Neuron (in vitro differentiated cells): Measurements from ENCODE around the gene LRIG1.

Source experiments
- H2AFZ ChIP-seq: one replicate; pipeline ENCODE4 v1.6.1; 2013; ENCODE audit warnings: low read depth, mild to moderate bottlenecking, inconsistent platforms, low read length, moderate library complexity
- H3K27me3 ChIP-seq: one replicate; pipeline ENCODE4 v1.6.1; 2013; ENCODE audit warnings: low read length; ENCODE audit not compliant: insufficient read depth
- H3K36me3 ChIP-seq: one replicate; pipeline ENCODE4 v1.6.1; 2013; ENCODE audit warnings: low read length; ENCODE audit not compliant: insufficient read depth
- H3K4me1 ChIP-seq: one replicate; pipeline ENCODE4 v1.6.1; 2013; ENCODE audit warnings: low read length; ENCODE audit not compliant: insufficient read depth
- H3K4me3 ChIP-seq: 2 replicates; pipeline ENCODE4 v1.5.1; 2013; ENCODE audit warnings: mild to moderate bottlenecking, low read length, moderate library complexity
- H3K9me3 ChIP-seq: one replicate; pipeline ENCODE4 v1.6.1; 2013; ENCODE audit warnings: low read length

Gene LRIG1

DNA sequence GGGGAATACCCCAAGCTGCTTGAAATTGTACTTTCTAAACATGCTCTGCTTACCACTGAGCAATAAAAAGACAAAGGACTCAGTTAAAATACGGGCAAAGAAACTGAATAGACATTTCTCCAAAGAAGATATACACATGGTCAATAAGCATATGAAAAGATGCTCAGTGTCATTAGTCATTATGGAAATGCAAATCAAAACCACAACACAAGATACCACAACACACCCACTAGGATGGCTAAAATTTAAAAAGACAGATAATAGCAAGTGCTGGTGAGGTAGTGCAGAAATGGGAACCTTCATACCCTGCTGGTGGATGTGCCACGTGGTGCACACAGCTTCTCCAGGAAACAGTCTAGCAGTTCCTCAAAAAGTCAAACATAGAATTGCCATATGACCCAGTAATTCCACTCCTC lies 21.3 kb downstream of the LRIG1 start:
- Histone ChIP-seq H3K4me1 (peaks cover 21% of the 10 kb centered on the region), H3K9me3 (peaks cover 4% of the 10 kb centered on the region), H3K27me3 (no peaks in the 10 kb centered on the region), H3K36me3 (no peaks in the 10 kb centered on the region), H3K4me3 (no peak overlapping the region), H2AFZ (no peak overlapping the region)

DNA sequence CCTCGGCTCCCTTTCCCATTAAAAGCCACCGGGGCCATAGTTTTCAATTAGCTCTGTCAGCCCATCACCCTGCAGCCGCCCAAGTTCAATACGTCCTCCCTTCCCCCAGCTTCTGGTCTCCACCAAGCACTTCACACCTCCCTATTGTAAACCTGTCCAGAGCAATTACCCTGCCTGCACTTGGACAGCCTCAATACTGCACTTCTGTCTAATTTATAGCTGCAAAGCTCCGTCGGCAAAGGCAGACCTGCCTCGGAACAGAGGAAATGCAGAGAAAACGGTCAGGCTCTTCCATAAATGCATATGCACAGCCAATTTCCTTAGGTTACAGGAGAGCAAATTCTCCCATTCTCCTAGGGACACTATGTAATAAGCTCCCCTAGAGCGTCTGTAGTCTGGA lies 21.9 kb downstream of the LRIG1 start:
- Histone ChIP-seq H3K4me1 (peaks cover 16% of the 10 kb centered on the region), H3K9me3 (peaks cover 4% of the 10 kb centered on the region)

GRCh38 chr3:66477856-66478255 lies 23.0 kb downstream of the LRIG1 start:
- Histone ChIP-seq H3K9me3 (peaks cover 4% of the 10 kb centered on the region), H3K4me1 (peaks cover 5% of the 10 kb centered on the region), H3K27me3 (no peaks in the 10 kb centered on the region), H3K4me3 (no peak overlapping the region), H3K36me3 (no peaks in the 10 kb centered on the region), H2AFZ (no peak overlapping the region)

More for the DNA sequence above, 21.9 kb downstream of the LRIG1 start:
- Histone ChIP-seq H3K36me3 (no peaks in the 10 kb centered on the region), H3K27me3 (no peaks in the 10 kb centered on the region), H3K4me3 (no peak overlapping the region), H2AFZ (no peak overlapping the region)

DNA sequence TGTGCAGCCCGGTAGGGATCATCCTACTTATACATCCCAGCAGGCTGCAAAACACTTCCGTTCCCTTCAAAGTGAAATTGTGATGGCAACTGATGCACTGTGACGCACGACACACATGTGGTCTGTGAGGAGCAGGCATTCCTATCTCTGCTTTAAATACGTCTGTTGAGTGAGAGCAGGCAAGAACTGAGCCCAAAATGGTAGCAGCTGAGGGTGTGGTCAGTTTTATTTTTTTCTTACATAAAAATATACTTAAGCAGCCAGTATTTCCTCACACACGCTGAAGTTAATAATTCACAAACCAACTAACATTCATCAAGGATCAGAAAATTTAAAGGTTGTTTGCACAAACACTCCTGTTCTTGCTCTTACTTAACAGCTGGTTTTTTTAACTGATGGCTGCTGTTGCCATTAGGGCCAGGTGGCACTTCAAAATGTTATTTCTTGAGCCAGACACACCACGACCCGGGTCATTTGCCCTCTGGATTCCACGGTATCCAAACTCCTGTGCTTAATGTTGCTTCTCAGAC lies 23.9 kb downstream of the LRIG1 start:
- H3K4me1 ChIP-seq: peaks cover 4% of the 10 kb centered on the region
- no peak overlapping the region for H2AFZ ChIP-seq
- H3K9me3 ChIP-seq: peaks cover 8% of the 10 kb centered on the region
- H3K36me3 ChIP-seq: no peaks in the 10 kb centered on the region
- no peaks in the 10 kb centered on the region for H3K27me3 ChIP-seq
- no peak overlapping the region for H3K4me3 ChIP-seq

DNA sequence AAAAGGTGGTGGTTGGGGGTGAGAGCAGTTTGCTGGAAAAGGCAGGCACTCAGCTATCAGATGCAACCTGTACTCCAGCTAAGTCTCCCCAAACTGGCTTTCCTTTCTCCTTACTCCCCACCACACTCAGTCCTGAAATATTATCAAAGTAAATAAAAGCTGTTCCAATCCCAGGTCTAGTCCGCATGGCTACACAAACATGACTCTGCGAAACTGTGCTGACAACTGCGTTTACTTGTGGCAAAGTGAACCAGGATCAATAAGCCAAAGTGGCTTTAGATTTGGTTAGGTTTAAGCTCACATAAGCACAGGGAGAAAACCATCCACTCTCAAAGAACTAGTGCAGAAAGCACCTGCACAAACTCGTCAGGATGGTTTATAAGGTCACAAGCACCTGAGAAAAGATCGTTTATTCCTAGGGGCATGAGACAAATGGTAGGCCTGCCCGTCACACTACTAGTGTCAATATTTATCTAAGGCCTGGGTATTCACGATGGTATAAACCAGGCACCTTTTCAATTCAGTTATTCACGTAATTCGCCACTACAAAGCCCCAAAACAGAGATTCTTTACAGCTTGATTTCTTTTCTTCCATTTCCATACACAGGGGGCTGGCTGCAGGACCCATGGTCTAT lies 25.3 kb downstream of the LRIG1 start:
- Histone ChIP-seq H3K36me3 (no peaks in the 10 kb centered on the region), H3K27me3 (no peaks in the 10 kb centered on the region), H3K4me3 (no peak overlapping the region), H3K9me3 (peaks cover 11% of the 10 kb centered on the region), H2AFZ (no peak overlapping the region), H3K4me1 (peaks cover 4% of the 10 kb centered on the region)

DNA sequence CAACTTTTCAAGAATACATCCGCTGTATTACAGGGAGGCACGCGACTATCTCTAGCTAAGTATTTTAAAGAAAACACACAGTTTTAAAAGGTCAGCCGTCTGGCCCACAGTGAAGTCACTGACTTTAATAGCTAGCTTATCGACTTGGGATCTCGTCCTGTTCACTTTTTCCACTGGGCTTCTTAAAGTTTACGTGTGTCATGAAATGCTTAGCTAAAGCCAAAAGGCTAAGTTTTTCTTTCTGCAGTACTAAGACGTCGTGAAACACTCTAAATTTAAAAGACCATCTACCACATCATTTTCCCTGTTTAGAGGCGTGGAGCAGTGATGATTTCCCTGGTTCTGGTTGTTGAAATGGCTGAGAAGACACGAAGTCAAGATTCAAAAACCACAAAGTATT lies 27.1 kb downstream of the LRIG1 start:
- Histone ChIP-seq H3K4me3 (no peak overlapping the region), H3K9me3 (peaks cover 7% of the 10 kb centered on the region), H3K36me3 (peaks cover 3% of the 10 kb centered on the region), H3K4me1 (peaks cover 4% of the 10 kb centered on the region), H2AFZ (no peak overlapping the region), H3K27me3 (no peaks in the 10 kb centered on the region)

DNA sequence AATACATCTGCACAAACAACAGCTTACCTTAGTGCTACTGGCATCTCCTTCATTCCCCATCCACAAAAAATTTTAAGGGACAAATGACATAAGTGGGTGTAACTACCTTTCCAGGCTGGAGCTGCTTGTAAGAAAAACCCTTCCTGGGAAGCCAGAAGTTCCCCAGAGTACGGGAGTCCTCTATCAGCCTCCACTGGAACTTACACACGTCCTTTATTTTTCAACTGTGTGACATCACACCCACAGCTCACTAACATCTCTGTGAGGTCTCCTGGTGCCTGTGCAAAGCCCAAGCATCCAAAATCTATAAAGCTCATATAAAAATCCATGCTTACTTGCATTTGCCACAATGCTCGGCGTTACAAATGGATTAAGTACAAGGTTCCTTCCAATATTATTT lies 27.6 kb downstream of the LRIG1 start:
- Histone ChIP-seq H3K27me3 (no peaks in the 10 kb centered on the region), H3K4me3 (no peak overlapping the region), H2AFZ (no peak overlapping the region), H3K4me1 (peaks cover 4% of the 10 kb centered on the region), H3K36me3 (peaks cover 8% of the 10 kb centered on the region), H3K9me3 (peaks cover 7% of the 10 kb centered on the region)

DNA sequence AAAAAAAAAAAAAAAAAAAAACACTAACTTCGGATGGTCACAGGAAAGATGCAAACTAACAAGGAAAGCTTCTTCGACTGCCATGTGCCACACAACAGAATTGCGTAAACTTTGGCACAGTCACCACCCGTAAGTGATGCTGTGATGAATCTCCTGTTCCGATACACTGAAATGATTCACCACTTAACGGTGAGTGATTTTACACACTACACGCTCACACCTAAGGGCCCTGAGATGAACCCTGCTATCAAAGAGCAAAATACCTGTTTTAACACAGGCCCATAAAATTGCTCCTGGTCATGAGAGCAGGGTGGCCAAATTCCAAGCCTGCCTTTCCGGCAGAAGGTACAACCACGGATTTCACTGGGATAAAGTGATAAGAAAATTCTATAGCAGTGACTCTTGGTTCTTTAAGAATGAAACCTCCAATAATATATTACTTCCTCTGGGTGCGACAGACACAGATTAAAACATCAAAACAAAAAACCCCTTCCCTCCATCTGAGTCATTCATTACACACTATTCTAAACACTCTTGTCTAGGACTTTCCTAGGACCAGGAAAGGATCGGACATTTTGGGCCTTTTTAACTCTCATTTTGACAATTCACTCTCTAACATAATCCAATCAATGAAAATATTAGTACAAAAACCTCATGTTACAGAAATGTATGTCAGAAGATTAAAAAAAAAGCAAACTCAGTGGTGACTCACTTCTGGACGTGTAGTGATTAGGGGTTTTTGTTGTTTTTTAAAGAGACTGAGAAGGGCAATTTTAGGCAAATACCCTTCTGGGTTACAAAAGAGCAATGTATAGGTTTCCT lies 28.3 kb downstream of the LRIG1 start:
- H3K4me1 ChIP-seq: peaks cover 4% of the 10 kb centered on the region
- no peaks in the 10 kb centered on the region for H3K27me3 ChIP-seq
- H3K9me3 ChIP-seq: peaks cover 7% of the 10 kb centered on the region
- H3K36me3 ChIP-seq: peaks cover 8% of the 10 kb centered on the region
- H3K4me3 ChIP-seq: no peak overlapping the region
- no peak overlapping the region for H2AFZ ChIP-seq

- Histone ChIP-seq H3K27me3 (no peaks in the 10 kb centered on the region), H2AFZ (no peak overlapping the region), H3K9me3 (peaks cover 7% of the 10 kb centered on the region), H3K36me3 (peaks cover 8% of the 10 kb centered on the region), H3K4me3 (no peak overlapping the region), H3K4me1 (peaks cover 8% of the 10 kb centered on the region)
These were observed 29.7 kb downstream of the LRIG1 start for GRCh38 chr3:66470956-66471686.

- Histone ChIP-seq H3K27me3 (no peaks in the 10 kb centered on the region), H3K4me1 (peaks cover 8% of the 10 kb centered on the region), H3K9me3 (peaks cover 7% of the 10 kb centered on the region), H3K36me3 (peaks cover 8% of the 10 kb centered on the region), H3K4me3 (no peak overlapping the region), H2AFZ (no peak overlapping the region)
These were observed 30.5 kb downstream of the LRIG1 start for GRCh38 chr3:66470285-66470684.

DNA sequence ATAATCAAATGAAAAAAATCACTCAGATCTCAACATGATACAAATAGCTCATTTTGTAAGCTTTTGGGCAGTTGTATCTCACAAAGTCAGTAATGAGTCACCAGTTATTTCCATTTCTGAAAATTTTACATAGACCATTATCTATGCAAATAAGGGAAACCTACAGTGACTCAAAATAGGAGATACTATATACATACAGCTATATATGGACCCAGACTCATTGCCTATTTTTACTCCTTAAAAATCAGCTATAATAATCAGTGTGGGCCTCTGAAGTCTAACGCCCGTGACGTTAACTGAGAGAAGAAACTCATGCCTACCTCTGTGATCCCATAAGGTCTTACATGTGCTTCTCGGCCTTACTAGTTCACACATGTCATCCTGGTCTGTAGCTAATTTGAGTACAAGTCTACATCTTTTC lies 31.6 kb downstream of the LRIG1 start:
- peaks cover 8% of the 10 kb centered on the region for H3K36me3 ChIP-seq
- peaks cover 8% of the 10 kb centered on the region for H3K4me1 ChIP-seq

GRCh38 chr3:66467996-66468735 lies 32.7 kb downstream of the LRIG1 start:
- peaks cover 8% of the 10 kb centered on the region for H3K4me1 ChIP-seq
- peaks cover 7% of the 10 kb centered on the region for H3K9me3 ChIP-seq
- no peak overlapping the region for H3K4me3 ChIP-seq
- peaks cover 8% of the 10 kb centered on the region for H3K36me3 ChIP-seq
- no peaks in the 10 kb centered on the region for H3K27me3 ChIP-seq
- H2AFZ ChIP-seq: no peak overlapping the region

More for the DNA sequence above, 31.6 kb downstream of the LRIG1 start:
- no peak overlapping the region for H3K4me3 ChIP-seq
- H3K9me3 ChIP-seq: peaks cover 7% of the 10 kb centered on the region
- H2AFZ ChIP-seq: no peak overlapping the region
- H3K27me3 ChIP-seq: no peaks in the 10 kb centered on the region
